ENCODE measurements around the gene SLC12A3.

The SLC12A3 gene, protein sequence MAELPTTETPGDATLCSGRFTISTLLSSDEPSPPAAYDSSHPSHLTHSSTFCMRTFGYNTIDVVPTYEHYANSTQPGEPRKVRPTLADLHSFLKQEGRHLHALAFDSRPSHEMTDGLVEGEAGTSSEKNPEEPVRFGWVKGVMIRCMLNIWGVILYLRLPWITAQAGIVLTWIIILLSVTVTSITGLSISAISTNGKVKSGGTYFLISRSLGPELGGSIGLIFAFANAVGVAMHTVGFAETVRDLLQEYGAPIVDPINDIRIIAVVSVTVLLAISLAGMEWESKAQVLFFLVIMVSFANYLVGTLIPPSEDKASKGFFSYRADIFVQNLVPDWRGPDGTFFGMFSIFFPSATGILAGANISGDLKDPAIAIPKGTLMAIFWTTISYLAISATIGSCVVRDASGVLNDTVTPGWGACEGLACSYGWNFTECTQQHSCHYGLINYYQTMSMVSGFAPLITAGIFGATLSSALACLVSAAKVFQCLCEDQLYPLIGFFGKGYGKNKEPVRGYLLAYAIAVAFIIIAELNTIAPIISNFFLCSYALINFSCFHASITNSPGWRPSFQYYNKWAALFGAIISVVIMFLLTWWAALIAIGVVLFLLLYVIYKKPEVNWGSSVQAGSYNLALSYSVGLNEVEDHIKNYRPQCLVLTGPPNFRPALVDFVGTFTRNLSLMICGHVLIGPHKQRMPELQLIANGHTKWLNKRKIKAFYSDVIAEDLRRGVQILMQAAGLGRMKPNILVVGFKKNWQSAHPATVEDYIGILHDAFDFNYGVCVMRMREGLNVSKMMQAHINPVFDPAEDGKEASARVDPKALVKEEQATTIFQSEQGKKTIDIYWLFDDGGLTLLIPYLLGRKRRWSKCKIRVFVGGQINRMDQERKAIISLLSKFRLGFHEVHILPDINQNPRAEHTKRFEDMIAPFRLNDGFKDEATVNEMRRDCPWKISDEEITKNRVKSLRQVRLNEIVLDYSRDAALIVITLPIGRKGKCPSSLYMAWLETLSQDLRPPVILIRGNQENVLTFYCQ

DNA sequence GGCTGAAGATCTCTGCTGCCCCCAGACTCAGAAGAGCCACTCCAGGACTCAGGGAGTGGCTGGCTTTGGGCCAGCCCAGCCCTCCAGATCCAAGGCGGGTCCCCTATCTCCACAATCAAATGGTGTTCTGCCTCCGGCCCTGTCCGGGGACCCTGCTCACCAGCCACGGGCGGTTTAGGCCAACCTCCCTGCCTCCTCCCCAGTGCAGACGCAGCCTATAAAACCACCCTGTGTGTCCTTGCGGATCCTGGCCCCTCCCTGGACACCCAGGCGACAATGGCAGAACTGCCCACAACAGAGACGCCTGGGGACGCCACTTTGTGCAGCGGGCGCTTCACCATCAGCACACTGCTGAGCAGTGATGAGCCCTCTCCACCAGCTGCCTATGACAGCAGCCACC, at the start of gene SLC12A3:
TSS of gene SLC12A3 (plus strand) at position 248 of the 400 bp plus-strand sequence. CDS start at position 277, 29 bp downstream.
- DNase-seq, result no peak

DNA sequence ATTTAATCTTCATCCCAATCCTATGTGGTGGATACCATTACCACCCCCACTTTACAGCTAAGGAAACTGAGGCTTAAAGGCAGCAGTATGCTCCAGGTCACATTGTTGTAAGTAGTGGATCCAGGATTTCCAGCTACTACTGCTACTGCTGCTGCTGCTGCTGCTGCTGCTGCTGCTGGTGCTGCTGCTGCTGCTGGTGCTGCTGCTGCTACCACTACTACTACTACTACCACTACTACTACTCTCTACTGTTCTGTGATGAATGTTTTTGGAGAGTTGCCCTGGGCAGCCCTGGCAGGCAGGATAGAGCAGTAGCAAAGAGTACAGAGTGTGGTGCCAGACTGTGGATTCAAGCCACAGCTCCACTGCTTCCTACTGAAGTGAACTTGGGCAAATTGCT, 49.3 kb upstream of the SLC12A3 start:
- no peak for DNase-seq

DNA sequence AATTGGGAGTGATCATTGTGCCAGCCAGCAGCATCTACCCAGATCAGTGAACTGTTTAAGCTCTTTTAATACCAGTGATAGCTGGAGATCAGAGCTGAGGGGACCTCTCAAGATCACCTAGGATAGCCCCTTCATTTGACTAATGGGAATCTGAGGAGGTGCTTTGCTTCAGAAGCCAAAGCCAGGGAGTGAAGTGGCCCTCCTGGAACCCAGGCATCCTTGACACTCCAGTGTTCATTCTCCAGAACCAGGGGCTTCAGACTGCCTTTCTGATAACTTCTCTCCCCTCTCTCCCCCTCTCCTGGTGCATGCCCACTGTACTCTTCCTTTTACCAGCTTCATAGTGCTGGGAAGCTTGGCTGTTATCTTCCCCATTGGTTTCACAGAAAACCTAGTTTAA, 48.0 kb upstream of the SLC12A3 start:
- peak; percentile 37 for DNase-seq

DNA sequence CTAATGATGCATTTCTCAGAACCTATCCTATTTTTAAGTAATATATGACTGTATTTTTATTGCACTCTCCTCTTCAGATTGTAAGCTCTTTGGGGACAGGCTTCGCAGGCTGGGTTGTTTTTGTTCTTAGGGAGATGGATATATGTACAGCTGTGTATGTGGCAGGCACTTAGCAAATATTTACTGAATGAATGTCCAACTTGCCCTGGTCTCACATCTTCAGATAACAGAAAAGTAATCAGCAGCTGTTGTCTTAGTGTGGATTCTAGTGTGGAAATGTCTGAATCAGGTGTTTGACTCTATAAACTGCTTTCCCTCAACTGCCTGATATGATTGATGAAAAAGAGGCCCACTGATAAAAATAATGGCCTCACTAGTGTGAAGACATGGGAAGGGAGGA, 47.1 kb upstream of the SLC12A3 start:
- no peak for DNase-seq

DNA sequence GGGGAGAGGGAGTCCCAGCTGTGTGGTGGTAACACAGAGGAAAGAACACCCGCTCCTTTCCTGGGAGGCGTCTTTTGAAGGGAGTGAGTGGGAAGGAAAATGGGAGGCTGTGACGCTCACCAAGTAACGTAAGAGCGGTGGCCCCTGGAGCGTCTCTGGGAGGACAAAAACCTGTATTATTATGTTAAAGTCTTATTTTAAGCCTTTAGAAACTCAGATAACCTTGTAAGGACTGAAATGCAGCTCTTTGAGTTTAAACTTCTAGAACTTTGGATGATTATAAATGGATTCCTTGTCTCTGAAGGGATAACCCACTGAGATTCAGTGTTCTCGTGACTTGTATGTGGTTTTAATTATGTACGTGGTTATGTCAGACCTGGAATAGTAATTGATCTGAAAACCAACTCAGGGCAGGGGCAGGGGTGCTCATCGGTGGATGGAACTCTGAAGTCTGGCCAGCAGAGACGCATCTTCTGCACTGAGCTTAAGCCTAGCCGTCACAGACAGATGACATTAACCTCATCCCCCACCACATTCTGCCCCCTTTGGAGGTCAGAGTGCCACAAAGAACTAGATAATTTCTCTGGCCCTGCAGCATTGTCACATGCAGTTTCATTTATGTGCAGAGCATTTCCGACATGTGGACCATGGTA, 41.8 kb upstream of the SLC12A3 start:
- no peak for DNase-seq

DNA sequence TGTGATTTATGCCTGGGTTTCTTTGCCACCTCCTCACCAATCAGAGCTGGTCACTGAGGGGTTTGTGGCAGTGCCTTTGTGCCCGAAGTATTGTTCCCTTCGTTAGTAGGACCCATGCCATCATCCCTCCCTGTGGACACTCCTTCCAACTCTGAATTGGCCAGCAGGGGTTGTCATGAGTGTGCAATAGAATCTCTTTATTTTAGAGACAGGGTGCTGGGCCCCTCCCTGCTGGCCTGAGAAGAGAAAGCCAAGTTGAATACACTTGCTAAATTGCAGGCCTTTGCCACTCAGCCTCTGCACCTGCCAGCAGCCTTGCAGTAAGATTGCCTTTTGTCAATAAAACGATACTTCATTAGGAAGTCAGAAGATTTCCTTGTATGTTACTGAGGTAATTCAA, 40.7 kb upstream of the SLC12A3 start:
- peak; percentile 7 for DNase-seq

DNA sequence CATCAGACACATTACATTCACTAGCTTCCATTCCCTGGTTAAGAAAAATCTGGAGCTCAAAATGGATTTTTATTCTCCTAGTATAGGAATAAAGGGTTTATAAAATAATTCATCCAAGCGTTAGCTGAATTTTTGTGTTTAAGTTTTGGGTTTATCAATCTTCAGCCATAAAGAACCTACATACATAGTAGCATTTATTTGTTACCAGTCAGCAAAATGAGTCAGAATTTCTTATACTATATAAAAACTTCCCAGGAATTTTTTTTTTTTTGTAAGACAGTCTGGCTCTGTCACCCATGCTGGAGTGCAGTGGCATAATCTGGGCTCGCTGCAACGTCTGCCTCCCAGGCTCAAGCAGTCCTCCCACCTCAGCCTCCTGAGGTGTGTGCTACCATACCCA, 40.2 kb upstream of the SLC12A3 start:
- no peak for DNase-seq

DNA sequence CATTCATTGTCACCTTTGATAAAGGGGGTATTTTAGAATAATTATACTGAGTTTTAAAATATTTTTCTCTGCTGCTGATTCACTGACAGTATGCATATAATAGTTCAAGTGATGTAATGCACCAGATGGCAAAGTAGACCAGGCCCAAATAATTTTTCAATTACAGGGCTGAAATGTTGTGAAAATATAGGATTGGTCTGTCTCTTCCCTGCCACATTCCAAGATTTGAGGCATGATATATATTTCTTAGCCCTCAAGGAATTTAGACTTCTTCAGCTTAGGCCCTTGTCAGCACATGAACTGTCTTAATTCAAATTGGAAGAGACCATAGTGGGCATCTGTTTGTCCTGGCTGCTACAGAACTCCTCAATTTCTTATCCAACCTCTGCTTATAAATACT, 39.2 kb upstream of the SLC12A3 start:
- no peak for DNase-seq

DNA sequence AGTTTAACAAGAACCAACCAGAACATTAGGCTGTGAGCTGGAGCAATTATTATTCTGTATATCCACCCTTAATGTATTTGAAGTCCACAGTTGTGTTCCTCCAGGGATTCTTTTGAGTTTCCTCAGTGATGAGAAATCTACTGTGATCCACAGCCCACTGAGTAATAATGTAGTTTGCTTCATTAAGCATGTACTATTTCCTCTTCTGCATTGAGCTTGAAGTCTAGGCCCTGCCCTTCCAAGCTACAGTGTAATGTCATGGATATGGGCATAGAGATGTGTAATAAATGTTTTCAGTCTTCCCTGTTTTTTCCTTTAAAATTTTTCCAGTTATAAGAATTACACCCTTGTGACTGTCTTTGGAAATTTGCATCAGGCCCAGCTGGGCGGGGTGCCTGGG, 36.4 kb upstream of the SLC12A3 start:
- no peak for DNase-seq

DNA sequence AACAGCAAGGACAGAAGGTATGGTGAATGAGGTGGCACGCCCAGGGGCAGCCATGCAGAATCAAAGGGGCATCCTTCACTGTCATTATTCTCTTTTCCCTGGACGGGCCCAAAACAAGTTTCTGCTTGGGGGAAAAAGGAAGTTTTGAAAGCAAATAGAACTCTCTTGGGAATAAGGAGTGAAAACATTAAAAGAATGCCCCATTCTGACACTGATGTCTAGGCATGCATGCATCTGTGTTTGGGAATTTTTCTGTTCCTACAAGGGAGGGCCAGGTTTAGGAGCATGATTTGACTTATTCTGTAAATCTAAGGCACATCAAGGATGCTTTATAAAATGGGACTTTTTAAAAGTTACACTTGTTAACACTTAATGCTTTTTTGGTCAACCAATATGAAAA, 34.3 kb upstream of the SLC12A3 start:
- no peak for DNase-seq

DNA sequence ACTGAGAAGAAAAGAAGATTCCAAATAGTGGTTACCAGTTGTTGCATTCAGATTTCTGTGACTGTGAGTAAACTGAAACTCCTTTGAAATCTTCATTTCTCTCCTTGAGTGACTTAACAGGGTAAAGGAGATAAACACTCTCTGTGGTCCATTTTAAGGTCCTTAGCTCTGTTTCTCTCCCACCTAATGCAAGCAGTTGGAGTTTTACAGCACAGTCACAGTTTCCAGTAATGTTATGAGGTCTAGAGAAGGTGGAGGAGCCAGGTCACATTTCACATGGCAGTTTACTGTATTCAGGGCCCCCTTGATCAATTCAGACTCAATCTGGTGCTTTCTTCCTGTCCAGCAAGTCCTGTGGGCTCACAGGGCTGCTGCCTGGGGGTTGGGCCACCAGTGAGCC, 32.2 kb upstream of the SLC12A3 start:
- DNase-seq, result no peak

DNA sequence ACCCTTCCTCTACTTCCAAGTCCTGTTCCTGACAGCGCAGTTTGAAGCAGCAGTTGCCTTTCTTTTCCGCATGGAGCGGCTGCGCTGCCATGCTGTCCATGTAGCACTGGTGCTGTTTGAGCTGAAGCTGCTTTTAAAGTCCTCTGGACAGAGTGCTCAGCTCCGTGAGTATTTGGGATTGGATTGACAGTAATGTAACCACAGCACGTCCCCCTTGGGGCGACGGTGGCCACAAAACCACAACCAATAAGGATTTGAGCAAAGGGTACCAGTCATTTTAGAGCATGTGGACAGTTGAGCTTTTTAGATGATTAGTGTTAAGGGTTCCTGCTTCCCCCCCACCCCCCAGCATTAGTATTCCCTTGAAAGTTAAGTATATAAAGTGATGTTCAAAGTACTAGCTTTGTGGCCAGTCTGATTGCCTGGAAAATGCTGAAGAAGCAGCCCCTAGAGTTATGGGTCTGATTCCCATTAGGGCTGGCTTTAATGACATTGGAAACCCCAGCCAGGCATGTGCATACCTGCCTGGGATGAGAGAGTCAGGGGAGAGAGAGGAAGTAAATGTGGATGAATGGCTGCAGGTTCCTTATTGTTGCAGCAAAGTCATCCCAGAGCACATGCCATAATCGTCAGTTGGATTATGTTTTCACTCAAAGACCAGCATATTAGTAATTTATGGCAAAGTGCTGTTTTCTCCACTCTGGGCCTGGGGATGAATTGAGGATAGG, 31.6 kb upstream of the SLC12A3 start:
- no peak for DNase-seq

DNA sequence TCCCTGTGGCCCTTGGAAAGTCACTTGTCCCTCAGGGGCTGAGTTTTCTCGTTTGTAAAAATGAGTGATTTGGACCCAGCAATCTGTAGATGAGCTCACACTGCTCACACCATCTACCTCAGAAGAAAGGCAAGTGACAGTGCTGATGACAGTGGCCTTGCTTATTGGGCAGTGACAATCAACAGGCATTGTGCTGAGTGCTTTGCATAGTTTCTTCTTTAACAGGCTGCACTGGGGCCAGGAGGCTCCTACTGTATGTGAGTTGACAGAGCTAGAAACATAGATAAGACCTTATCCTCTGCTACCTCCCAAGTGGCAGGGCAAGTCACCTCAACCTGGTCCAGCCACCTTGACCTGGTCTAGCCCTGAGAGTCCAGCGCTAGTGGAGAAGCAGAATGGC, 29.7 kb upstream of the SLC12A3 start:
- no peak for DNase-seq

DNA sequence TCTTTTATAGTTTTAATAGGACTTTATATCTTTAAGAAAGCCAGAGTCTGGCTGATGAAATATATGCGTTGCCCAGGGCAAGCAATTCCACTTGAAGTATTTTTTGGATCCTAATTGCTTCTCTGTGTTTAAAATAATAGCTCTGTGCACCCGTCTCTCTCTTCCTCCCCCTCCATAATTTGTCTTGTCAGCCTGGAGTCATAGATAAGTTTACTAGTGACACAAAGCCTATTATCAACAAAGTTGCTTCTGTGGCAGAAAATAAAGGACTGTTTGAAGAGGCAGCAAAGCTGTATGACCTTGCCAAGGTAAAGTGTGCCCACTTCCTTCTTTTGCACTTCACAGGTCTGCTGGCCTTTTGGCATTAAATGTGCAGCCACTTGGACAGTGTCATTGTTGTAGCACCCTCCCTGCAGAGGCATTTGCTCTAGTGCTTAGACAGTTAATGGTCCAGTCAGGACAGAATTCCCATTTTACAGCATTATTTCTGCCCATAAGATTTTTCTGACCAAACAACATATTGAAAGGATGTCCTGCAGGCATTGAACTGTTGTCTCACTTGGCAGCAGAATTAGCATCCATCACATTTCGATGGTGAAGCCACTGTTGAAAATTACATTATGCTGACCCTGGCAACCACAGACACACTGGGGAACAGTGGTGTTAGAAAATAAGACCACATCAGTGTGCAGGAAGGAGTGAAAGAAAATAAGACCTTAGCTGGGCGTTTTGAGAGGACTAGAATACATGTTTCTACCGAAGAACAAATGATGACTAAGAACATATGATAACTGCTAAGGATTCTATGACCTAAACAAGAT, 28.4 kb upstream of the SLC12A3 start:
- no peak for DNase-seq

DNA sequence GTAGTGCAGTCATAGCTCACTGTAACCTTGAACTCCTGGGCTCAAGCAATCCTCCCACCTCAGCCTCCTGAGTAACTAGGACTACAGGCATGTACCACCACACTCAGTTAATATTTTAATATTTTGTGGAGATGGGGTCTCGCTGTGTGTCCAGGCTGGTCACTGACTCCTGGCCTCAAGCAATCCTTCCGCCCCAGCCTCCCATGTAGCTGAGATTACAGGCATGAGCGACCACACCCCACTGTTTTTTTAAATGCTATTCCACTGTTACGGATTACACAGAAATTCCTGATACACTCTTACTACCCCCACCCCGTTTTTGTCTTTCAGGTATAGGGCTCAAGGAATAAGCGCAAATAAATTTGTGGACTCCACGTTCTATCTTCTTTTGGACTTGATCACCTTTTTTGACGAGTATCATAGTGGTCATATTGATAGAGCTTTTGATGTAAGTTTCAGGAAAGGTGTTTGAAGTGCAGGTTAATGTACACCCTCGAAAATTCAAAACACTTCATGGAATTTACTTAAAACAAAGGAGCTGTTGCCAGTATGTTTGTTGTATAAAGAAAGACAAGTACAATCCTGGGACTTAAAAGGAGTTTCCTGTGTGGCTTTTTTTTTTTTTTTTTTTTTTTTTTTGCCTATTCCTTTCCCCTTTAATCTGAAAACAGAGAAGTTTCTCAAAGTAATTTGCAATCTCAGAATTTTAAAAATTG, 26.2 kb upstream of the SLC12A3 start:
- no peak for DNase-seq

DNA sequence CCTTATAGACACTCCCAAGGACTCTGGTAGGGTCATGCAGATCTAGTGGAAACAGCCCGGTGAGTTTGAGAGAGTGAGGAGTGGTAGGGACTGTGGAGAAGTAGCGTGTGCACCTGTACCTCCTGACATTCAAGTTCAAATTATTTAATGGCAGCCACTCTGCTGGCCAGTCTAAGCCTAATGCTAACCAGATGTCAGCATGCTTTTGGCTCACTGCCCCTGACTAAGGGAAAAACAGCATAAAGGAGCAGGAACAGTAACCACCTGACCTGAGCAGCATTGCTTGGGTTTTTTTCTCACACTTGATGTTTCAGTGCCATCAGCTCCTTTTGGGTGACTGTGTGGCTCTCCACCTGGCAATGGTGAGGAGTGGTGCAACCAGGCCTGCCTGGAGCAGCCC, 23.8 kb upstream of the SLC12A3 start:
- DNase-seq, result no peak

DNA sequence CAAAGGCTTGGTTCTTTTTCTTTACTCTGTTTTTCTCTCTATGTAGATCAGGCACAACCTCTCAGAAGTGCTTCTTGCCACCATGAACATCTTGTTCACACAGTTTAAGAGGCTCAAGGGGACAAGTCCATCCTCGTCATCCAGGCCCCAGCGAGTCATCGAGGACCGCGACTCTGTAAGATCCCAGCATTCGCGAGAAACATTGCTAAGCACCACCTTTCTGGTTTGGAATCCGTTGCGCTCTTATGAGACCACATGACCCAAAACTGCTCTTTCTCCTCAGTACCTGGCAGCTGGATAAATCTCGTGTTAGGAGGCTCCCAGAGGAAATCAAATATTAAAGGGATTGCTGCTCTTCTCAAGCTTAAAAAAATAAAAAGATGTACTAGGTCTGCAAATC, 23.3 kb upstream of the SLC12A3 start:
- DNase-seq, result peak; percentile 31

DNA sequence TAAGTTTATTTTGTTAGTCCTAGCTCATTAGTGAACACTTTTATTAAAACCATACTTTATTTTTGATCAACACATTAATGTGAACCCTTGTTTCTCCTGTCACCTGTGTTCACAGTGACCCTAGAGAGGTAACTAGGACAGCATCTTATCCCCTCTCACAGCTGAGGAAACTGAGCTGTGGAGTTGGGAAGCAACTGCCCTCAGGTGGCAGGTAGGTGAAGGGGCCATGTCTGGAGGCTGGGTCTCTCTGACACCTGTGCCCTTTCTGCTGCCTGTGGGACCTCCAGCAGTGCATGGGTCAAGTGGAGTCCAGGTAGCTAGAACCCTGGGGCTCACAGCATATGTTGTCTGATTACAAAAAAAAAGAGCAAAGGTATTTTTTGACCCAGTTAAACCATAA, 22.9 kb upstream of the SLC12A3 start:
- DNase-seq, result no peak

DNA sequence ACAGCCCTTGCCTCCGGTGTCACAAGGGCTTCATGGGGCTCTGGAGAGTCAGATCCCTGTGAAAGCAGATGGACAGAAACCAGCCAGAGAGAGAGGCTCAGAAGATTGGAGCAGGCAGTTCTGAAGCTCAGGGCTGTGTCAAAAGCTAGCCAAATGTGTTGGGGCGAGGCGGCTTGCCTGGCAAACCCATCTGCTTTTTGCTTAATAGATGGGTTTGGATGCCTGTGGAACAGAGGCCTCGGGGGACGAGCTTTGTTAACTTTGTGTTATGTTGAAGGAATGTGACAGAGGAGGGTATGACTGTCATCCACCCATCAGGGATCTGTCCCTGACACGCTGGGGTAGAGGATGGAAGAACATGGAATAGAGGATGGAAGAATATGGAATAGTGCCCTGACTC, 21.0 kb upstream of the SLC12A3 start:
- DNase-seq, result no peak

DNA sequence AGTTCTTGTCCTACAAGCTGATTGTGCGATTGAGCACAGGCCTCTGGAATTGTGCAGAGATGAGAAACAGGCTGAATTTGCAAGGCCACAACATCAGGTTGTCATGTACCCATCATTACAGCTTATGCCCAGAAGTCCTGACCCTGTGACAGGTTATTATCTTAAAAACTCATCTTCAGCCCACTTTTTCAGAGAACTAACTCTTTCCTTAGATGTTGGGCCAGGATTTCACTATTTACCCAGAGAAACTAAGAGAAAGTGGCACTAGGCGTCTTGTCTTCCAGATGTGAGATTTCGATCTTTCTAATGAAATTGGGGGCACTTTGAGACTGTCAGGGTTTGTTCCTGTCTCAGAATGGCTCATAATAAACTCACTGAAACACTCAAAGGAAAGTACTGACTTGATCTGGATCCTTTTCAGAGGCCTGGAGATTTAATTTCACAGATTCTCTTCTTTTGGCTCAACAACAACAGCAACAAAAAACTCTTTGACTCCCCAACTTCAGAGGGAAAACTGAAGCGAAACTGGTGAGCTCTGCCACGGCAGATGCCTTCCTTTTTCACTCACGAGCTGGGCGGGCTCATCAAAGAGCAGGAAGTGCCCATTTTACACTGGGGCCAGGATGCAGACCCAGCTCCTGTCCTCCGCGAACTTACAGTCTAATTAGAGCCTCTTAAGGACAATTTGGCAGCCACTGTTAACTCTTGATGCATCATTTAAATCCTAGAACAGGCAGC, 17.7 kb upstream of the SLC12A3 start:
- no peak for DNase-seq

Data from DMS79 (cell line).